GM10266 (cell line): Measurements from ENCODE around the gene COL9A2.

Experiments
- DNase-seq: peaks from one replicate; pipeline ENCODE4 v3.0.0; 2012; ENCODE audit errors: extremely low spot score
- TF ChIP-seq, protein P1 (sequence below): IDR thresholded peaks from 2 replicates; pipeline ENCODE4 v1.5.1; 2012; ENCODE audit warnings: mild to moderate bottlenecking, low read depth; ENCODE audit not compliant: control insufficient read depth, insufficient read depth; ENCODE audit errors: missing control alignments

Gene COL9A2

DNA sequence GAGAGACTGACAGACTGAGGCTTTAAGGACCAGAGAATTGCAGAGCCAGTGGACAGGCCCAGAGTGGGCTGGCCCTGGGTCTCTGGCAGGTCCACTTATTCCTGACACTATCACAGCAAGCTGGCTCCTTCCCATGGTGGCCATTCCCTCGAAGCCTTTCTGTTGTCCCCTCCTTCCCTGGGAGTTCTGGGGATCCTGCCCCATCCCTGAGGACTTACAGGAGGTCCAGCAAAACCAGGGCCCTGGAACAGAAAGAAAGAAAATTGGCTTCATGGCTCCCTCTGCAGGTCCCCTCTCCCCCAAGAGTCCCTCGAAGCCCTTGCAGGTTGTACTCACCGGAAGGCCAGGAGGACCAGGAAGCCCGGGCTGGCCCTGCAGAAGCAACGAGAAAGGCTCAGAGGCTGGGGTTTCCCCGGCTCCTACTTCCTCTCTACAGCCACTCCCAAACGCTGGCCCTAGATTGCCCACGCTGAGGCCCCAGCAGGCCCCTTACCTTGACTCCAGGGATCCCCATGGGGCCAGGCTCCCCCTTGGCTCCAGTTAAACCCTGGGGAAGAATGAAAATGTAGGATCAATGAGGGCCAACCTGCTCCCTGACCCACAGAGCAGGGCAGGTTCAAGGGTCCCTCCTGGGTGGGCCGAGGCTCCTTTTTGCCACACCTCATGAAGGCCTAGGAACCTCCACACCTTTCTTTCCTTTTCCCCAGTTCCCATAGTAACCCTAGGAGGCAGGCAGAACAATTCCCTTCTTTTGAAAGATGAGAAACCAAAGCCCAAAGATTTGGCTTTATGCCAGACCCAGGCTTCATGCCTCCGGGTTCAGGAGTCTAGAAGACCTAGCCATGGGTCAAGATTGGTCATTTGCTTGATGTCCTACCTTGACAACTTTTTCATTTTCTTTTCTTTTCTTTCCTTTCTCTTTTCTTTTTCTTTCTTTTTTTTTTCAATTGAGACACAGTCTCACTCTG lies 4.6 kb downstream of the COL9A2 start:
- DNase-seq: peak; percentile 89
- TF ChIP-seq, protein P1, sequence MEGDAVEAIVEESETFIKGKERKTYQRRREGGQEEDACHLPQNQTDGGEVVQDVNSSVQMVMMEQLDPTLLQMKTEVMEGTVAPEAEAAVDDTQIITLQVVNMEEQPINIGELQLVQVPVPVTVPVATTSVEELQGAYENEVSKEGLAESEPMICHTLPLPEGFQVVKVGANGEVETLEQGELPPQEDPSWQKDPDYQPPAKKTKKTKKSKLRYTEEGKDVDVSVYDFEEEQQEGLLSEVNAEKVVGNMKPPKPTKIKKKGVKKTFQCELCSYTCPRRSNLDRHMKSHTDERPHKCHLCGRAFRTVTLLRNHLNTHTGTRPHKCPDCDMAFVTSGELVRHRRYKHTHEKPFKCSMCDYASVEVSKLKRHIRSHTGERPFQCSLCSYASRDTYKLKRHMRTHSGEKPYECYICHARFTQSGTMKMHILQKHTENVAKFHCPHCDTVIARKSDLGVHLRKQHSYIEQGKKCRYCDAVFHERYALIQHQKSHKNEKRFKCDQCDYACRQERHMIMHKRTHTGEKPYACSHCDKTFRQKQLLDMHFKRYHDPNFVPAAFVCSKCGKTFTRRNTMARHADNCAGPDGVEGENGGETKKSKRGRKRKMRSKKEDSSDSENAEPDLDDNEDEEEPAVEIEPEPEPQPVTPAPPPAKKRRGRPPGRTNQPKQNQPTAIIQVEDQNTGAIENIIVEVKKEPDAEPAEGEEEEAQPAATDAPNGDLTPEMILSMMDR: peak; percentile 13

DNA sequence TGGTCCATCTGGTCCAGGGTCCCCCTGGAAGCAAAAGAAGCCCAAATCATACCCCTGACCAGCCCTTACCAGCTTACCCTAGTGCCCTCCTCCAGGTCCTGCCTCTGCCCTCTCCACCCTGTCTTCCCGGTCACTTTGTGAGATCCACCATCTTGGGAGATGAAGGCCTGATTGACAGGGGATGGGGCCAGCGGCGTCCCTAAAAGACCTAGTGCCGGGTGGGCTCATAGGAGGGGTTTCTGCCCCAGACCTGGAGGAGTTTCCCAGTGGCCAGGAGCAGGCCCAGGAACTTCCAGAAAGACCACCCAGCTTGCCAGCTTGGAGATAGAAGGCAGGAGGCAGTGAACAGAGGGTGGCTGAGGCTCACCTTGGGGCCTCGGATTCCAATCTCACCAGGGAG lies 5.4 kb downstream of the COL9A2 start:
- DNase-seq: no peak
- TF ChIP-seq, protein P1: no peak

DNA sequence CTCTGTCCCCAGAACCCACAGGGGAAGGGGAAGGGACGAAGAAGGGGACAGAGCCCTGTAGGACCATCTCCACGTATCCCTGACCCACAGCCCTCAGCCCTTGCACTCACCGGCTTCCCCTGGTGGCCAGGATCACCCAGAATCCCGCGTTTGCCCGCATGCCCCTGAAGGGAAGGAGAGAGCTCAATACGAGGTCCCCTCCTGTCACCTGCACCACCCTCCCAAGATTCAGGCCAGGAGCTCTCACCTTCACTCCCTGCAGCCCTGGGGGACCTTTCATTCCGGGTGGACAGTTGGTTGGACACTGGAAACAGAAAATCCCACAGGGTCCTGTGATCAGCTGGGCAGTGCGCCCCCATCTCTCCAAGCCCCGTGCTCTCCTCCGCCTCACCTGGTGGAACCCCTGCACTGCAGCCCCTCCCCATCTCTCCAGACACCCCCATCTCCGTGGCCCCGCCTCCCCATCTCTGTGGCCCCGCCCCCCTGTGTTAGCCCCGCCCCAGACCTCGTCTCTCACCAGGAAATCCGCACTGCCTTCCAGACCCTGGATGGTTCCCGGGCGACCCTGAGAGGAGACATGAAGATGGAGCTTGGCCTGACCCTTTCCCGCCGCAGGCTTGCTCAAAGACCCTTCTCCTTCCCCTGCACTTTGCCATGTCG lies 6.0 kb downstream of the COL9A2 start:
- DNase-seq: no peak
- TF ChIP-seq, protein P1: no peak

DNA sequence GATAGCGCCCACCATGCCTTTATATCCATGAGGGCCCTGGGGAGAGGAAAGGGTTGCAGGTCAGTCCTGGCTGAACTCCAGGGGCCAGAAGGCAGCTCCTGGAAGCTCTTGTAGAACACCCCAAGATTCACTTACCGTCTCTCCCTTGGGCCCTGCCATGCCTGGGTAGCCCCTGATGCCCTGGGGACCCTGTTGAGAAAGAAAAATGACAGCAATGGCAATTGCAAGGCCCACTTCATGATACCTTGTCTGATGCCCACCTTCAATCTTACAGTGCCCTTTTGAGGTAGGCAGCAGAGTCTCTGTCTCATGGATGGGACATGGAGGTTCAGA lies 7.0 kb downstream of the COL9A2 start:
- TF ChIP-seq, protein P1: no peak
- DNase-seq: no peak

DNA sequence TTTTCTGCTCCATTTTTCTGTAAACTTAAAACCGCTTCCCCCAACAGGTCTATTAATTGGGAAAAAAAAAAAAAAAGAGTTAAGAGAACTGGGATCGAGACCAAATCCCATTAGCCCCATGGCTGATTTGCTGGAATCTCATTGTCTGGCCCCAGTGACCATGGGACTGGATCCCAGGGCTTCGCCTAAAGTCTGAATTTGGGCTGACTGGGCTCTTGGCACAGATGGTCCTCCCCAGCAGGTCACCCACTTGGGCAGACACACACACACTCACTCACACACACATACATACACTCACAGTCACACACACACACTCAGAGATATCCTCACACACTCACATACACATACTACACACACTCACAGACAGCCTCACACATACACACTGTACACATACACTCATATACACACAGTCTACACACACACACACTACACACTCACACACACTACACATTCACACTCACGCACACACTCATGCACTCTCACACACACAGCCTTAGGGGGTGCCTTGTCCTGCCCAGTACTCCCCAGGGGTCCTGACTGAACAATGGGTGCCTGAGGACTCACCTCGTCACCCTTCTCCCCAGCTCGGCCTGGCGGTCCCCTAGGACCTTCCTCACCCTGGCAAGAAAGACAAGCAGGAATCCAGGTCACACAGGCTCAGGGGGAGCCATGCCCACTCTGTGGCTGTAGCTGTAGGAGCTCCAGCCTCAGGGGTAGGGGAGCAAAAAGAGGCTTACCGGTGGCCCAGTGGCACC lies 7.5 kb downstream of the COL9A2 start:
- TF ChIP-seq, protein P1: no peak
- DNase-seq: no peak

DNA sequence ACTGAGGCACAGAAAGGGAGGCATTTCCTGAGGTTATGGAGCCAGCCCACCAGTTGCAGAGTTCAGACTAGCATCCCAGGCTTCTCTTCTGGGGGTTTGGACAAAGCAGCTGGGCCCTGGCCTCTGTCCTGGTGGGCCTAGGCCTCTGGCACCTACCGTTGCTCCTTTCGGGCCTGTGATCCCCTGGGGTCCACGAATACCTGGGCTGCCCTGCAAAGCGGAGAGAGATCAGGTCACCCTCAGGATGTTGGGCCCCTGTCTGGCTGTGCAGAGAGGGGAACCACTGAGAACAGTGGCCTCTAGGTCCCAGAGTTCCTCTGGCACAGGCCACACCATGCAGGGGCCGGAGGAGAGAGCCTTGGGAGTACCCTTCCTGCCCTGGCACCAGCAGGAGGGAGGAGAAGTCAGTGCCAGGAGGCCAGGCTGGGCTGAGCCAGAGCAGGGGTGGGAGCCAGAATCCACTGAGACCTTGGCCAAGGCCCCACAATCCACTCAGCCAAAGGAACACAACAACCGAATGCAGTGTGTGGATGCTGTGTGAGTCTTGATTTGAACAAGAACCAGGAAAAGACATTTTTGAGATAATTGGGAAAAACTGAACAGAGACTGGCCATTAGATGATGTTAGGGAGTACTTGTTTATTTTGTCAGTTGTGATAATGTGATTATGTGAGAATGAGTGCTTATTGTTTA lies 8.9 kb downstream of the COL9A2 start:
- TF ChIP-seq, protein P1: no peak
- DNase-seq: no peak
